GM19395 (cell line): ENCODE results near the gene PYGO2.

ENCODE experiments used
- ATAC-seq: cut with Tn5 transposase; IDR thresholded peaks from one replicate; pipeline ENCODE4 v1.9.1; 2021; ENCODE audit warnings: mild to moderate bottlenecking, moderate library complexity; ENCODE audit not compliant: unreplicated experiment

Gene PYGO2

DNA sequence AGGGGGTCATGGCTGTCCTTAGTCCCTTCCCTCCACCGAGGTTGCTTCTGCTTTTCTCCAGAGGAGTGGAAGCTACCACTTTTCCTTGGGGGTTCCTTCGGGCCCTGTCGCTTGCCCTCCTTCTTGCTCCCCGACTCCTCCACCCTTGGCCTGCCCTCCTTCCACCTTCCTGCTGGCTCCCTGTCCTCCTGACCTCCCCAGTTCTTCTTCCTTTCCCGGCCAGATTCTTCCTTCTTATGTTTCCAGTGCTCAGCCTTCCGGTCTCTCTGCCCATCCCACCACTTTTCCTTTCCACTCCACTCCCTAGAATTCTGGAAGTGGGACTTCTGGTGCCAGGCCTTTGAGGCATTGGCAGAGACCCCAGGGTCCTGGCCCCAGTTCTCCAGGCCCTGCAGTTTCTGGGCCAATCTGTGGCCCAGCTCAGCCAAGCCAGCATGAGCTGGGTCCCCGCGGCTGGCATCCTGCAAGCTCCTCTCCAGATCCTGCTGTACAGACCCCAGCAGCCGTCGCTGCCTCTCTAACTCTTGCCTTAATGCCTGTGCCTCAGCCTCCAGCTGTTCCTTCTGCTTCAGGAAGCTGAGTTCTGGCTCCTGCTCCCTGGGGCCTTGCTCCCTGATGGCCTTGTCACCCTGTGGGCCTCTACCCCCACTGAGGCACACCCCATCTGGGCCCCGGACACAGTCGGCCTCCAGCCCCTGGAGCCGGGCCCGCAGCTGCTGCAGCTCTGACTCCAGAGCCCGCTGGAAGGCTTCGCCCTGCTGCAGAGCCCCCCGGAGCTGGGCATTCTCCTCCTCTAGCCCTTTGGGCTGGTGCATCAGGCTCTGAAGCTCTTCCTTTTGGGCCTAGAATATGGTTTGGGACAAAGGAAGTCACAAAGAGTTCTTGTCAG is 15.4 kb downstream of the PYGO2 start:
- ATAC-seq, result no peak

GRCh38 chr1:154945160-154945961 is 16.2 kb downstream of the PYGO2 start:
- no peak for ATAC-seq

- ATAC-seq, result no peak
Measured at GRCh38 chr1:154944401-154945159, 17.0 kb downstream of the PYGO2 start.

- no peak for ATAC-seq
Measured at GRCh38 chr1:154943649-154944400, 17.8 kb downstream of the PYGO2 start.

- ATAC-seq, result no peak
Measured at GRCh38 chr1:154941333-154942013, 20.1 kb downstream of the PYGO2 start.

GRCh38 chr1:154940651-154941194 is 20.9 kb downstream of the PYGO2 start:
- ATAC-seq, result no peak

DNA sequence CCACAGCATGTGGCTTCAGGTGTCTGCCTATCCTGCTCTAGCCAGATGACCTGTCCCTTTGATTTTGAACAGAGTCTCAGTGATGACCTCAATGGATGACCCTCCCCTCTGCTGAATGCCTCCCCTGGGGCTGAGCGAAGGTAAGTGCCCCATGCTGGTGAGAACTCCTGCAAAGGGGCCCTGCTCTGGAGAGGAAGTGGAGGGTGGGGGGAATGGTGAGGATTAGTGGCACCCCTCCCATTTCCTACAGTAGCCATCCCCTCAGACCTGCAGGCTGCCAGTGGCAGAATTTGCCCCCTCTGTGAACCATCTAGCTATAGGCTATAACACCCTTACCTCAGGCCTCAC is 21.4 kb downstream of the PYGO2 start:
- ATAC-seq, result no peak

GRCh38 chr1:154938604-154939399 is 22.8 kb downstream of the PYGO2 start:
- no peak for ATAC-seq

DNA sequence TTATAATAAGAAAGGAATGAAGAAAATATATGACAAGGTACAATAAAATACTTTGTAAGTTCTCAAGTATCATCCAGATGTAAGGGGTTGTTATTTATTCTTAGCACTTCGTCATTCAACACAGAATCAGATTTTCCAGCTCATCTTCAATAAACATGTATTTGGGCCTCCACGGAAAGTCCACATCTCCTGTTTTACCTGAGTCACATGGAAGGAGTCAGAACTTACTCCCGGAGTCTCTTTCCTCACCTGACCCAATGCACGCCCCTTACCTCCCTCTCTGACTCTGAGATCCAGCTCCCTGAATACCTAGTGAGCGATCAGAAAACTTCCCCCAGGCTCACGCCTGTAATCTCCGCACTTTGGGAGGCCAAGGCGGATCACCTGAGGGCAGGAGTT is 23.6 kb downstream of the PYGO2 start:
- ATAC-seq, result no peak

DNA sequence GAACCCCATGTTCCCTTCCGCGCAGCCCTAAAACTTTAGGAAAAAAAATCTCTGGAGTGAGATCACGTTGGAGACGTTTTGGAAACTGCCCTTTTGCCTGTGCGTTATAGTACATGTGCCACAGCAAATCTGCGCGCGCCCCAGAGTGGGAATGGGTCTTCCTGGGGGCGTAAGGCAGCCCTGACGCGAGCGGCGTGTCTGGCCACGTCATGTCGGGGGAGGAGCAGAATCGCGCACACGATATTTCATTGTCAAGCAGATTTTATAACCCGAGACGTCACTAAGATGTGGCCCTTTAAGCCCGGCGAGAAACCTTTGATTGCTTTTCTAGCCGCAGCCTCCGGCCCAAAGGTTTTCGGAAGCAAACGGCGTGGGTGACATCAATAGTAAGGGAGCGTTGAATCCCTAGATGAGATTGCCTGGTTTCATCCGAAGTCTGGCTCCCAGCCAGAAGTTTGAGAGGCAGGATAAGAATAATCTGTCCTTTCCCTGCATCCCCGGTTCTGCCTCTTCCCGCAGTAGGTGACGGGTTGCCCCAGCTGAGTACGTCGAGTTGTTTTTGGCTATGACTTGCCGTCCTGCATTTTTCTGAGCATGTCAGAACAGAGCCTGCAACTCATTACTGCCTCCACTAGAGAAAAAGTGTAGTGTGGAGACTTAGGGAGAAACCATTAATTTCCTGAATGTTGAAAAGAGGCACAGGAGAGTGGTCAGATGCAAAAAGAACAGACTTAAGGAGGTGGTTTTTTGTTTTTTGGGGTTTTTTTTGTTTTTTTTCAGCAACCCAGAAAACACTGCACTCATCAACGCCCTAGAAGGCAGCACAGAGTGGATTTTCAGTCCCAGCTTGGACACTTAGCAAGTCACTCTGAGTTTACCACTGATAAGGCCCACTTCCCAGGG is 24.2 kb downstream of the PYGO2 start:
- peak; percentile 60 for ATAC-seq

GRCh38 chr1:154936555-154937084 is 25.0 kb downstream of the PYGO2 start, which contains the start of gene PMVK:
TSS of gene PMVK (minus strand) at chr1:154936719. CDS start at chr1:154936685, 34 bp downstream.
- peak; percentile 79 for ATAC-seq

GRCh38 chr1:154935749-154936554 is 25.6 kb downstream of the PYGO2 start:
- no peak for ATAC-seq

- no peak for ATAC-seq
Measured at GRCh38 chr1:154934358-154934948, 27.1 kb downstream of the PYGO2 start.

DNA sequence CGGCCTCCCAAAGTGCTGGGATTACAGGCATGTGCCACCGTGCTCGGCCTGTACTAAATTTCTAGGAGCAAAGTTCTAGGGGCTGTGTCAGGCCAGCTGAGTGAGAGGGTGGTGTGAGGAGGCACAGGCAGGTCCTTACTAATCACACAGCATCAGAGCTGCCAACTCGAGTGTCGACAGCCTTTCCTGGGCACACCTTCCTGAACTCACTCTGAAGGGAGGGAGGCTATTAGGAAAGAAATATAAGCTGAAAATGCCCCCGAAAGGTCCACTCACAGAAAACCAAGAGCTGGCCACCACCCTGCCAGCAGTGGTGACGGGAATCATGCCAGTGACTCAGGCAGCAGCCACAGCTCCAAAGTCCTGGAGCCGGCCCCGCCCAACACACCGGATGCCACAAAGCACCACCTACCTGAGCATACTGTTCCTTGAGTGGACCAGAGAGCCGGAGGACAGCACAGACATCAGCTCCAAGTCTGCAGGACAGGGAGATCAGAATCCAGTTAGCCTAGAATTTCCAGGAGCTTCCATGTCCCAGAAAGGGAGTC is 29.6 kb downstream of the PYGO2 start:
- no peak for ATAC-seq

DNA sequence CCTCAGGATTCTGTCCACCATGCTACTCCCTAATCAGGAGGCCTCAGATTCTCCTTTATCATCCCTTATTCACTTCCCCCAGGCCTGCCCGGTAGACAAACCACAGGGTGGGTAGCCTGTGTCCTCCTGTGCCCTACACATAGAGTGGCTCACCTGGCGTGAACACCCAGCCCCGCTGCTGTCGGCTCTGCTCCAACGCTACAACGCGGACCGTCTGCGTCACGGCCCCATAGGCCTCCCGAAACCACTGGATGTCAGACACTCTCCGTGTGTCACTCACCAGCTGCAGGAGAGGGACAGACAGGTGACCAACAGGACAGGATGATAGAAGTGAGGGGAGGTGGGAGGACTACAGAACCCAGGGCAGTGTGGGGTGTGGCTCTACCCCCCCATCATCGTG is 35.4 kb downstream of the PYGO2 start:
- no peak for ATAC-seq
